ENCODE results near the gene CNPY1. TPM values are rescaled to one million over a fixed set of nuclear protein-coding genes. Genes with fewer than 3 reads are reported as not detected.

Gene CNPY1
- total and polyA plus RNA-seq, 2 donors (not counting 1 experiment from before 2014, with no cell fraction given) = not detected

DNA sequence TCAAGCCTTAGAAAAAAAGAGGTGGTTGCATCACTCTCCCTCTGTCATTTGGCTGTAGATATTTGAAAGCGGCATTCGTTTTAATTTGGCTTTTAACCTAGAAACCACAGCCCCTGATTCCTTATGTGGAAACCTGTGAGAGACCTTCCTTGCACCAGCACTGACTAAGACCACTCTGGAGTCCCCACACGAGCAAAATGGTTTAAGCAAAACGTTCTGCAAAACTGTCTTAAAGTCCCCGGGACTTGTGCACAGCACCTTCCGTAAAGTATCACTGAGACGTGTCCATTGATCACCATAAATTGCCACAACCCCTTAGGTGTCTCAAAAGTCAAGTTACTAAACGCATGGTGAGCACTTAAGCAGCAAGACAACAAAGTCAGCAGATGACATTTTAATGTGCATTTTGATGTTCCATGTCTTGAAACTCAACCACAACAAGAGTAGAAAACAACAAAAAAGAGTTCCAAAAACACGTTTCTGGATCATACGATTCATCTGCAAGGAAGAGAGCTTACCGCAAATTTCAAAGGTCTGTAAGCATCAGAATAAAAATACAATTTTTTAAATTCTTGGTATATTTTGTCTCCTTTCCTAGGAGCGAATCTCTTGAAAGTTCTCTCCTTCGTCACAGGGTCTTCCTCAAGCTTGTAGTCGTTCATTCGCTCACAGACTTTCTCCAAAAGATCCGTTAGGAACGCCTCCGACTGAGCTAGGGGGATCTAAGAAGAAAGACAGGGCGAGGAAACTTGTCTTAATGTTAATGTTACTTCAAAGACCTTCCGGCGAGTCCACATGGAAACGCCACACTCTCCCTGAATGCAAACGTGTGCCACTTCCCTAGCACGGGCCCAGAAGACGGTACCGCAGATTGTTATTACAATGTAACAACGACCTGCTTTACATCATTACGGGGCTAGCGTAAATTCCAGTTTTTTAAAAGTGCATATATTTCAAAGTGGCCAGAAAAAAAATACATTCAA lies 37.7 kb downstream of the CNPY1 start:
- no peak for ATAC-seq (ENCODE audit: low read depth)
- Histone ChIP-seq H3K9me3 (ENCODE audit: control extremely low read depth in 1 of 3, control insufficient read depth in 2 of 3, insufficient read depth in 1 of 3, low read length in 2 of 3) (peaks cover 4 to 12% (median 7%) of the 10 kb centered on the region in 3 donors), H4K20me1 (ENCODE audit: control insufficient read depth, insufficient read depth, low read length, poor library complexity, severe bottlenecking) (no peaks in the 10 kb centered on the region), H3K27me3 (replicated peaks in 1 of 4; ENCODE audit: control extremely low read depth in 1 of 4, control insufficient read depth in 3 of 4, insufficient read depth in 4 of 4, low read length in 3 of 4) (peaks cover 5 to 84% (median 69%) of the 10 kb centered on the region in 4 experiments), H2AFZ (ENCODE audit: insufficient read depth, low read depth, low read length, poor library complexity, severe bottlenecking) (no peak overlapping the region), H3K4me2 (replicated peaks; ENCODE audit: low read depth, low read length, poor library complexity, severe bottlenecking) (peak overlapping the region; percentile 63), H3K4me3 (ENCODE audit: control extremely low read depth in 1 of 5, extremely low read depth in 1 of 5, insufficient read depth in 1 of 5, low read depth in 2 of 5, low read length in 4 of 5) (no peak overlapping the region), H3K79me2 (ENCODE audit: control insufficient read depth, insufficient read depth, low read length) (no peaks in the 10 kb centered on the region), H3K27ac (ENCODE audit: low read length in 2 of 2) (no peak overlapping the region), H3K9ac (ENCODE audit: low read length) (no peak overlapping the region), H3K36me3 (replicated peaks in 1 of 2; ENCODE audit: control extremely low read depth in 1 of 2, control insufficient read depth in 1 of 2, extremely low read depth in 1 of 2, insufficient read depth in 2 of 2, low read length in 1 of 2) (no peaks in the 10 kb centered on the region), H3K4me1 (ENCODE audit: control insufficient read depth in 2 of 2, insufficient read depth in 2 of 2, low read length in 2 of 2) (peaks cover 18 to 29% of the 10 kb centered on the region in 2 donors)
- POLR2A ChIA-PET = no interaction called here
- peaks cover 12% of the 10 kb centered on the region for H3K4me1 Mint-ChIP-seq
- DNase-seq = peak; percentile 40
- no peaks in the 10 kb centered on the region for H3K9me3 Mint-ChIP-seq (ENCODE audit: insufficient read depth)
- CTCF ChIA-PET = no interaction called here
- peak overlapping the region; percentile 63 for H3K4me3 Mint-ChIP-seq
- WGBS (ENCODE audit: insufficient coverage) = 17% methylated on average over 21 of the region's 29 CpGs
- TF ChIP-seq EZH2 (IDR thresholded peaks at IDR 0.05; ENCODE audit: borderline replicate concordance, insufficient read depth, low read depth, low read length, poor library complexity, severe bottlenecking) = no peak
- TF ChIP-seq, protein P1, sequence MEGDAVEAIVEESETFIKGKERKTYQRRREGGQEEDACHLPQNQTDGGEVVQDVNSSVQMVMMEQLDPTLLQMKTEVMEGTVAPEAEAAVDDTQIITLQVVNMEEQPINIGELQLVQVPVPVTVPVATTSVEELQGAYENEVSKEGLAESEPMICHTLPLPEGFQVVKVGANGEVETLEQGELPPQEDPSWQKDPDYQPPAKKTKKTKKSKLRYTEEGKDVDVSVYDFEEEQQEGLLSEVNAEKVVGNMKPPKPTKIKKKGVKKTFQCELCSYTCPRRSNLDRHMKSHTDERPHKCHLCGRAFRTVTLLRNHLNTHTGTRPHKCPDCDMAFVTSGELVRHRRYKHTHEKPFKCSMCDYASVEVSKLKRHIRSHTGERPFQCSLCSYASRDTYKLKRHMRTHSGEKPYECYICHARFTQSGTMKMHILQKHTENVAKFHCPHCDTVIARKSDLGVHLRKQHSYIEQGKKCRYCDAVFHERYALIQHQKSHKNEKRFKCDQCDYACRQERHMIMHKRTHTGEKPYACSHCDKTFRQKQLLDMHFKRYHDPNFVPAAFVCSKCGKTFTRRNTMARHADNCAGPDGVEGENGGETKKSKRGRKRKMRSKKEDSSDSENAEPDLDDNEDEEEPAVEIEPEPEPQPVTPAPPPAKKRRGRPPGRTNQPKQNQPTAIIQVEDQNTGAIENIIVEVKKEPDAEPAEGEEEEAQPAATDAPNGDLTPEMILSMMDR (IDR thresholded peaks at IDR 0.05) = no peak
- H3K27ac Mint-ChIP-seq = peak overlapping the region; percentile 76
- intact Hi-C loops (cut with micrococcal nuclease) = loop anchor here (2.0 kb wide), 1 partner anchor 136 kb away; no protein-coding TSS in a partner anchor
- H3K27me3 Mint-ChIP-seq = peaks cover 80% of the 10 kb centered on the region

DNA sequence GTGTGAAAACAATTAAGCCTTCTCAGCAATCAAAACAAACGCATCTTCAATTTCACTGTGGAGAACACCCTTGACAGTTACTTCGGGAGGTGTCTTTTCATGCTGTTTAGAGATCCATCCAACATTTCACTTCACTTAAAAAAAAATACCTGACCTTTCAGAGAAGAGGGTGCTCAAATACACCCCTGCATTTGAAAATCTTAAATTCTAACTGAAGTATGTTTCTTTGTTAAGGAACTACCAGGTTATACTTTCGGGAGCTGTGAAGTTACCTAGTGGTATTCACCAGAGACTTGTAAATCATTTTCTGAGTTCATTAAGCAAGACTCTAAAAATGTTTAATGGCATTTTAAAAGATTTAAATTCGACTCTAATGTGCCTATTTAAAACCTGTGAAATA lies 38.8 kb downstream of the CNPY1 start:
- Histone ChIP-seq H3K27ac (ENCODE audit: low read length in 2 of 2) (no peak overlapping the region), H3K79me2 (ENCODE audit: control insufficient read depth, insufficient read depth, low read length) (no peaks in the 10 kb centered on the region), H3K9ac (ENCODE audit: low read length) (no peak overlapping the region), H3K4me1 (ENCODE audit: control insufficient read depth in 2 of 2, insufficient read depth in 2 of 2, low read length in 2 of 2) (peaks cover 18 to 29% of the 10 kb centered on the region in 2 donors), H3K27me3 (replicated peaks in 1 of 4; ENCODE audit: control extremely low read depth in 1 of 4, control insufficient read depth in 3 of 4, insufficient read depth in 4 of 4, low read length in 3 of 4) (peaks cover 5 to 90% (median 74%) of the 10 kb centered on the region in 4 experiments), H3K4me2 (replicated peaks; ENCODE audit: low read depth, low read length, poor library complexity, severe bottlenecking) (no peak overlapping the region), H3K36me3 (replicated peaks in 1 of 2; ENCODE audit: control extremely low read depth in 1 of 2, control insufficient read depth in 1 of 2, extremely low read depth in 1 of 2, insufficient read depth in 2 of 2, low read length in 1 of 2) (no peaks in the 10 kb centered on the region), H2AFZ (ENCODE audit: insufficient read depth, low read depth, low read length, poor library complexity, severe bottlenecking) (no peak overlapping the region), H3K4me3 (ENCODE audit: control extremely low read depth in 1 of 5, extremely low read depth in 1 of 5, insufficient read depth in 1 of 5, low read depth in 2 of 5, low read length in 4 of 5) (no peak overlapping the region), H3K9me3 (ENCODE audit: control extremely low read depth in 1 of 3, control insufficient read depth in 2 of 3, insufficient read depth in 1 of 3, low read length in 2 of 3) (peaks cover 4 to 12% (median 7%) of the 10 kb centered on the region in 3 donors), H4K20me1 (ENCODE audit: control insufficient read depth, insufficient read depth, low read length, poor library complexity, severe bottlenecking) (no peaks in the 10 kb centered on the region)
- no peak for DNase-seq
- TF ChIP-seq EZH2 (IDR thresholded peaks at IDR 0.05; ENCODE audit: borderline replicate concordance, insufficient read depth, low read depth, low read length, poor library complexity, severe bottlenecking) = no peak
- TF ChIP-seq, protein P1 (IDR thresholded peaks at IDR 0.05) = no peak
- WGBS (ENCODE audit: insufficient coverage) = 7% methylated on average over 2 of the region's 4 CpGs
- no peaks in the 10 kb centered on the region for H3K9me3 Mint-ChIP-seq (ENCODE audit: insufficient read depth)
- POLR2A ChIA-PET = interaction anchor here (0.6 kb wide), 1 partner anchor 222 kb away, joined by 10 read pairs; no protein-coding TSS in a partner anchor
- CTCF ChIA-PET = no interaction called here
- ATAC-seq (ENCODE audit: low read depth) = no peak
- peaks cover 12% of the 10 kb centered on the region for H3K4me1 Mint-ChIP-seq
- intact Hi-C loops (cut with micrococcal nuclease) = loop anchor here (2.0 kb wide), 1 partner anchor 41 kb away; no protein-coding TSS in a partner anchor
- no peak overlapping the region for H3K27ac Mint-ChIP-seq
- H3K27me3 Mint-ChIP-seq = peaks cover 88% of the 10 kb centered on the region
- no peak overlapping the region for H3K4me3 Mint-ChIP-seq
